ENCODE data around the gene GNAQ. TPM values are rescaled to one million over a fixed set of nuclear protein-coding genes. Genes with fewer than 3 reads are reported as not detected.

The GNAQ gene
- total and polyA plus RNA-seq, 2 of the 4 experiments (the other 2 are of a cell fraction): 23.1 to 50.7 TPM

- Histone ChIP-seq H3K23ac (ENCODE audit: low read depth, low read length) (no peak overlapping the region), H3K14ac (replicated peaks; ENCODE audit: low read depth, low read length) (no peak overlapping the region), H2BK5ac (ENCODE audit: low read depth, low read length, poor library complexity, severe bottlenecking) (no peak overlapping the region), H3K9me3 (ENCODE audit: control insufficient read depth, insufficient read depth, low read length) (no peaks in the 10 kb centered on the region), H3K4me1 (ENCODE audit: control insufficient read depth, insufficient read depth, low read length) (peaks cover 5% of the 10 kb centered on the region; the same call in 1 of the 2 replicates), H4K91ac (ENCODE audit: insufficient read depth, low read depth, low read length) (no peak overlapping the region), H3K4me3 (ENCODE audit: insufficient read depth, low read depth, low read length) (no peak overlapping the region), H3K18ac (ENCODE audit: low read depth, low read length) (no peak overlapping the region), H3K56ac (ENCODE audit: extremely low read depth, insufficient read depth, low read length) (no peak overlapping the region), H2BK120ac (ENCODE audit: low read depth, low read length) (no peak overlapping the region), H4K5ac (ENCODE audit: low read depth, low read length) (no peak overlapping the region), H2BK20ac (ENCODE audit: low read depth, low read length) (no peak overlapping the region), H4K8ac (ENCODE audit: low read depth in 2 of 2, low read length in 2 of 2) (no peak overlapping the region), H3K79me1 (ENCODE audit: low read depth in 1 of 2, low read length in 2 of 2) (peaks cover 23 to 24% of the 10 kb centered on the region in 2 experiments; a peak in 3 of 4 replicates), H3K36me3 (ENCODE audit: control insufficient read depth, insufficient read depth, low read length) (no peaks in the 10 kb centered on the region), H3K27ac (ENCODE audit: insufficient read depth, low read length) (no peak overlapping the region), H4K20me1 (ENCODE audit: insufficient read depth, low read length) (peaks cover 3% of the 10 kb centered on the region; the same call in 1 of the 2 replicates), H3K4ac (ENCODE audit: low read depth, low read length) (no peak overlapping the region), H2AFZ (replicated peaks; ENCODE audit: low read length, poor library complexity) (no peak overlapping the region), H3K9me1 (ENCODE audit: insufficient read depth, low read length) (no peaks in the 10 kb centered on the region), H2AK5ac (ENCODE audit: low read depth, low read length) (no peak overlapping the region), H3K4me2 (ENCODE audit: low read depth, low read length) (no peak overlapping the region), H2BK15ac (ENCODE audit: low read depth, low read length) (no peak overlapping the region), H3K9ac (ENCODE audit: low read depth, low read length) (no peak overlapping the region), H2AK9ac (replicated peaks; ENCODE audit: low read depth, low read length, poor library complexity) (no peak overlapping the region), H3K27me3 (ENCODE audit: control insufficient read depth, insufficient read depth, low read length) (no peaks in the 10 kb centered on the region)
- in situ Hi-C loops (cut with MboI; ENCODE audit: low sequenced_read_pairs): no loop called here
- dilution Hi-C loops (cut with HindIII; ENCODE audit: low sequenced_read_pairs, unreplicated experiment): no loop called here
- intact Hi-C loops (cut with micrococcal nuclease): no loop called here
- ATAC-seq (ENCODE audit: low read depth): no peak
- no peak for DNase-seq
- BruUV-seq (replicated peaks): no TSS peak
- ChIA-PET POLR2A (ENCODE audit: unreplicated experiment) (no interaction called here), CTCF (no interaction called here)
- TF ChIP-seq MAZ (IDR thresholded peaks at IDR 0.05; ENCODE audit: borderline replicate concordance, low read depth, low read length) (no peak), RFX5 (IDR thresholded peaks at IDR 0.05; ENCODE audit: low read depth, low read length) (no peak), CEBPB (IDR thresholded peaks at IDR 0.05; ENCODE audit: low read depth, low read length) (no peak), MAFK (IDR thresholded peaks at IDR 0.05; ENCODE audit: low read depth, low read length) (no peak), RAD21 (IDR thresholded peaks at IDR 0.05; ENCODE audit: low read length) (no peak), BHLHE40 (IDR thresholded peaks at IDR 0.05; ENCODE audit: low read depth, low read length) (no peak), CHD1 (IDR thresholded peaks at IDR 0.05; ENCODE audit: low read depth, low read length) (no peak), RCOR1 (IDR thresholded peaks at IDR 0.05; ENCODE audit: insufficient replicate concordance, low read length) (no peak)
These were observed 159.4 kb downstream of the GNAQ start for GRCh38 chr9:77872177-77872576.

Data from IMR-90 (cell line).